IPS DF 6.9 (cell line): ENCODE data around the gene SZT2.

Experiments
- DNase-seq: peaks from one replicate; pipeline ENCODE4 v3.0.0-alpha.2; 2013; ENCODE audit warnings: low read depth, low spot score
- H3K27ac ChIP-seq: one replicate; pipeline ENCODE4 v1.5.1; 2013; ENCODE audit warnings: low read length, control low read depth
- H3K27me3 ChIP-seq: 2 replicates; pipeline ENCODE4 v1.6.1; 2013; ENCODE audit warnings: mild to moderate bottlenecking, low read length; ENCODE audit not compliant: control insufficient read depth, insufficient read depth
- H3K36me3 ChIP-seq: 2 replicates; pipeline ENCODE4 v1.6.1; 2013; ENCODE audit warnings: low read length; ENCODE audit not compliant: control insufficient read depth, insufficient read depth
- H3K4me1 ChIP-seq: 2 replicates; pipeline ENCODE4 v1.6.1; 2013; ENCODE audit warnings: low read length; ENCODE audit not compliant: control insufficient read depth, insufficient read depth
- H3K4me3 ChIP-seq: 2 replicates; pipeline ENCODE4 v1.5.1; 2013; ENCODE audit warnings: mild to moderate bottlenecking, low read length
- H3K9me3 ChIP-seq: 2 replicates; pipeline ENCODE4 v1.6.1; 2013; ENCODE audit warnings: low read length, inconsistent platforms; ENCODE audit not compliant: control insufficient read depth, insufficient read depth
- WGBS: extraction: QIAGEN DNeasy Blood & Tissue Kit; methylation state at CpG from one replicate; pipeline ENCODE4 v1.1.7; 2013; ENCODE audit warnings: mixed read lengths, missing lambda C conversion rate; ENCODE audit not compliant: insufficient read length, insufficient coverage; 5-methylcytosine and 5-hydroxymethylcytosine counted together

SZT2 gene

GRCh38 chr1:43441166-43441893, 51.6 kb downstream of the SZT2 start:
- no peaks in the 10 kb centered on the region for H3K27me3 ChIP-seq
- H3K4me1 ChIP-seq, result no peaks in the 10 kb centered on the region
- no peaks in the 10 kb centered on the region for H3K9me3 ChIP-seq
- DNase-seq, result no peak
- no CpG with 5 or more reads among the region's 15 CpGs for WGBS
- H3K27ac ChIP-seq, result no peak overlapping the region
- peaks cover 9% of the 10 kb centered on the region for H3K36me3 ChIP-seq
- no peak overlapping the region for H3K4me3 ChIP-seq

GRCh38 chr1:43441894-43442637, 52.4 kb downstream of the SZT2 start:
- no CpG with 5 or more reads among the region's 18 CpGs for WGBS
- H3K4me1 ChIP-seq, result no peaks in the 10 kb centered on the region
- no peak overlapping the region for H3K27ac ChIP-seq
- H3K27me3 ChIP-seq, result no peaks in the 10 kb centered on the region
- H3K36me3 ChIP-seq, result peaks cover 13% of the 10 kb centered on the region
- no peaks in the 10 kb centered on the region for H3K9me3 ChIP-seq
- DNase-seq, result no peak
- no peak overlapping the region for H3K4me3 ChIP-seq

GRCh38 chr1:43442756-43443155, 53.1 kb downstream of the SZT2 start:
- Histone ChIP-seq H3K4me3 (no peak overlapping the region), H3K27me3 (no peaks in the 10 kb centered on the region), H3K9me3 (no peaks in the 10 kb centered on the region), H3K36me3 (peaks cover 13% of the 10 kb centered on the region), H3K27ac (no peak overlapping the region), H3K4me1 (no peaks in the 10 kb centered on the region)
- WGBS, result no CpG with 5 or more reads among the region's 12 CpGs
- no peak for DNase-seq

- WGBS, result no CpG with 5 or more reads among the region's 16 CpGs
- Histone ChIP-seq H3K27ac (no peak overlapping the region), H3K4me3 (no peak overlapping the region), H3K36me3 (peaks cover 13% of the 10 kb centered on the region), H3K4me1 (no peaks in the 10 kb centered on the region), H3K27me3 (no peaks in the 10 kb centered on the region), H3K9me3 (no peaks in the 10 kb centered on the region)
- DNase-seq, result no peak
These were observed 53.7 kb downstream of the SZT2 start for GRCh38 chr1:43443197-43443946.

GRCh38 chr1:43444151-43444828, 54.6 kb downstream of the SZT2 start:
- DNase-seq, result no peak
- no peaks in the 10 kb centered on the region for H3K9me3 ChIP-seq
- no peaks in the 10 kb centered on the region for H3K4me1 ChIP-seq
- peaks cover 19% of the 10 kb centered on the region for H3K36me3 ChIP-seq
- WGBS, result no CpG with 5 or more reads among the region's 13 CpGs
- no peak overlapping the region for H3K27ac ChIP-seq
- H3K27me3 ChIP-seq, result no peaks in the 10 kb centered on the region
- H3K4me3 ChIP-seq, result no peak overlapping the region

- Histone ChIP-seq H3K9me3 (no peaks in the 10 kb centered on the region), H3K4me1 (no peaks in the 10 kb centered on the region), H3K27ac (no peak overlapping the region), H3K4me3 (no peak overlapping the region), H3K27me3 (no peaks in the 10 kb centered on the region), H3K36me3 (peaks cover 19% of the 10 kb centered on the region)
- no peak for DNase-seq
- WGBS, result no CpG with 5 or more reads among the region's 1 CpG
These were observed 55.1 kb downstream of the SZT2 start for GRCh38 chr1:43444836-43445235.

GRCh38 chr1:43445606-43446387, 56.1 kb downstream of the SZT2 start:
- Histone ChIP-seq H3K9me3 (no peaks in the 10 kb centered on the region), H3K4me1 (no peaks in the 10 kb centered on the region), H3K4me3 (no peak overlapping the region), H3K36me3 (peaks cover 20% of the 10 kb centered on the region), H3K27me3 (no peaks in the 10 kb centered on the region), H3K27ac (no peak overlapping the region)
- WGBS, result no CpG with 5 or more reads among the region's 10 CpGs
- DNase-seq, result no peak

GRCh38 chr1:43446388-43446740, 56.7 kb downstream of the SZT2 start:
- DNase-seq, result no peak
- WGBS, result no CpG with 5 or more reads among the region's 4 CpGs
- Histone ChIP-seq H3K4me3 (no peak overlapping the region), H3K36me3 (peaks cover 24% of the 10 kb centered on the region), H3K9me3 (no peaks in the 10 kb centered on the region), H3K27me3 (no peaks in the 10 kb centered on the region), H3K4me1 (no peaks in the 10 kb centered on the region), H3K27ac (no peak overlapping the region)

- peaks cover 28% of the 10 kb centered on the region for H3K36me3 ChIP-seq
- WGBS, result no CpG with 5 or more reads among the region's 19 CpGs
These were observed 57.5 kb downstream of the SZT2 start for GRCh38 chr1:43446881-43447835.

More at GRCh38 chr1:43446881-43447835, 57.5 kb downstream of the SZT2 start:
- Histone ChIP-seq H3K27me3 (no peaks in the 10 kb centered on the region), H3K27ac (no peak overlapping the region), H3K9me3 (no peaks in the 10 kb centered on the region), H3K4me1 (no peaks in the 10 kb centered on the region), H3K4me3 (no peak overlapping the region)
- no peak for DNase-seq
